ENCODE measurements around the gene DPEP1. TPM values are rescaled to one million over a fixed set of nuclear protein-coding genes. Genes with fewer than 3 reads are reported as not detected.
A peak's percentile ranks its signal among the peaks of the same experiment; 100 is the strongest.

DPEP1 gene
- 0.24 and 0.74 TPM in 2 replicates for total RNA-seq (ENCODE audit: low replicate concordance)

DNA sequence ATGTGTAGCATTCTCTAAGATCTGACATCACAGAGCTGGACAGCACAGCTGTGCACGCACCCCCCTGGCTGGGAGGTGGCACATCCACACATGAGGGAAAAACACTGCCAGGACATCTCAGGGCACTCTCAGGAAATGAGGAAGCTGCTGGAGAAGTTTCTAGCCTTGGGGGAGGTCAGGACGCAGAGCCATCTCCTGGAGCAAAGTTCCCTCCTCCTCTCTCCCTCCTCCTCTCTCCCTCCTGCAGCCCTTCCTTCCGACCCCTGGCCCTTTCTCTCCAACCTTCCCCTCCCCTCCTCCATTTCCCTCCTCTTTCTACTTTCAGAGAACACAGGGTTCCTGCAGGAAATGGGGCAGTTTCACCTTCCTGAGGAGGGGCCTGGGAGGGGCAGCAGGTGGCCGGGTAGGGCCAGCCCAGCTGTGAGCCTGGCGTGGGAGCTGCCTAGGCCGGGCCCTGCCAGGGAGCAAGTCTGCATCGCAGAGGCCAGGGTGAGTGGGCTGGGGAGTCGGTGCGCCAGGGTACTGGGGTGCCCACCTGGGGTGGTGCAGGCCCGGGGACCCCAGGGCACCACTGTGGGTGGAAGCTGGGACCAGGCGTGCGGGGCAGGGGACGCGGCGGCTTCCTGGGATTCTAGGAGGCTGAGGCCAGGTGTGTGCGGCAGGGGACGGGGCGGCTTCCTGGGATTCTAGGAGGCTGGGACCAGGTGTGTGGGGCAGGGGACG lies at the start of gene DPEP1:
Gene DPEP1 (plus strand): TSS at position 412 of the 723 bp plus-strand sequence. CDS start 16,769 bp downstream, outside the sequence.
- Mint-ChIP-seq H3K4me3 (peak within 1 kb of the TSS; percentile 74), H3K27ac (peak within 1 kb of the TSS; percentile 99), H3K9me3 (peaks cover 2% of the 10 kb centered on the region), H3K36me3 (no peaks in the 10 kb centered on the region), H3K27me3 (ENCODE audit: insufficient read depth, low read depth) (peaks cover 12% of the 10 kb centered on the region), H3K4me1 (peaks cover 25% of the 10 kb centered on the region)
- Histone ChIP-seq H3K79me2 (ENCODE audit: low read depth) (no peaks in the 10 kb centered on the region), H3K9ac (no peak within 1 kb of the TSS), H3K4me1 (peaks cover 9% of the 10 kb centered on the region), H3K4me2 (no peak within 1 kb of the TSS), H3F3A (ENCODE audit: low read depth) (peaks cover 5% of the 10 kb centered on the region), H3K27me3 (no peaks in the 10 kb centered on the region), H3K4me3 (no peak within 1 kb of the TSS), H2AFZ (replicated peaks) (peak within 1 kb of the TSS; percentile 42), H3K27ac (no peak within 1 kb of the TSS), H4K20me1 (ENCODE audit: low read depth) (no peaks in the 10 kb centered on the region), H3K9me3 (ENCODE audit: low read depth) (no peaks in the 10 kb centered on the region), H3K36me3 (no peaks in the 10 kb centered on the region)
- no peak for DNase-seq (ENCODE audit: low spot score)
- TF ChIP-seq CTCF (IDR thresholded peaks at IDR 0.05) (no peak), EZH2phosphoT487 (IDR thresholded peaks at IDR 0.05) (no peak), EZH2 (IDR thresholded peaks at IDR 0.05) (no peak)

- Histone ChIP-seq H3F3A (ENCODE audit: low read depth) (peaks cover 68% of the 10 kb centered on the region), H3K9ac (no peak overlapping the region), H3K79me2 (ENCODE audit: low read depth) (peaks cover 31% of the 10 kb centered on the region), H3K4me3 (peak overlapping the region; percentile 42), H4K20me1 (ENCODE audit: low read depth) (peaks cover 63% of the 10 kb centered on the region), H2AFZ (replicated peaks) (no peak overlapping the region), H3K4me2 (peak overlapping the region; percentile 77), H3K36me3 (peaks cover 3% of the 10 kb centered on the region), H3K9me3 (ENCODE audit: low read depth) (no peaks in the 10 kb centered on the region), H3K4me1 (peaks cover 42% of the 10 kb centered on the region), H3K27ac (peak overlapping the region; percentile 65), H3K27me3 (no peaks in the 10 kb centered on the region)
- Mint-ChIP-seq H3K27ac (no peak overlapping the region), H3K9me3 (no peaks in the 10 kb centered on the region), H3K4me1 (peaks cover 38% of the 10 kb centered on the region), H3K36me3 (peaks cover 12% of the 10 kb centered on the region), H3K4me3 (peak overlapping the region; percentile 50), H3K27me3 (ENCODE audit: insufficient read depth, low read depth) (peaks cover 6% of the 10 kb centered on the region)
- TF ChIP-seq EZH2 (IDR thresholded peaks at IDR 0.05) (no peak), EZH2phosphoT487 (IDR thresholded peaks at IDR 0.05) (no peak), CTCF (IDR thresholded peaks at IDR 0.05) (no peak)
- peak; percentile 63 for DNase-seq (ENCODE audit: low spot score)
Observed at GRCh38 chr16:89564476-89565255, 48.8 kb upstream of the DPEP1 start.

DNA sequence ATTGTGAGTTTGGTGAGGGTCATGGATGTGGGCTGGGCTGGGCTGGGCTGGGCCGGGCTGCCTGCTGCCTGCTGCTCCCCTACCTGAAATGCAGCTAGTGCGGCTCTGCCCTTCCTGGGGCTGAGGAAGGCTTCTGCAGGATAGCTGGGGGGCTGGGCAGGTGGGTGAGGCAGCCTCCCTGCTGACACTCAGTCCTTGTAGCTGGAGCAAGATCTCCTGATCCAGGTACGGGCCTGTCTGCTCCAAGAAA lies 48.3 kb upstream of the DPEP1 start:
- Histone ChIP-seq H3F3A (ENCODE audit: low read depth) (peaks cover 63% of the 10 kb centered on the region), H3K4me1 (peaks cover 42% of the 10 kb centered on the region), H3K9me3 (ENCODE audit: low read depth) (no peaks in the 10 kb centered on the region), H3K36me3 (peaks cover 3% of the 10 kb centered on the region), H3K4me2 (peak overlapping the region; percentile 77), H2AFZ (replicated peaks) (no peak overlapping the region), H3K79me2 (ENCODE audit: low read depth) (peaks cover 29% of the 10 kb centered on the region), H3K27ac (peak overlapping the region; percentile 65), H3K27me3 (no peaks in the 10 kb centered on the region), H4K20me1 (ENCODE audit: low read depth) (peaks cover 63% of the 10 kb centered on the region), H3K9ac (no peak overlapping the region), H3K4me3 (peak overlapping the region; percentile 42)
- no peak for DNase-seq (ENCODE audit: low spot score)
- H3K27ac Mint-ChIP-seq = no peak overlapping the region
- H3K9me3 Mint-ChIP-seq = no peaks in the 10 kb centered on the region
- peaks cover 37% of the 10 kb centered on the region for H3K4me1 Mint-ChIP-seq
- no peak for TF ChIP-seq EZH2phosphoT487 (IDR thresholded peaks at IDR 0.05)
- peak overlapping the region; percentile 27 for H3K4me3 Mint-ChIP-seq
- H3K27me3 Mint-ChIP-seq (ENCODE audit: insufficient read depth, low read depth) = peaks cover 2% of the 10 kb centered on the region
- peaks cover 12% of the 10 kb centered on the region for H3K36me3 Mint-ChIP-seq
